ENCODE data around the gene MELTF. TPM values are rescaled to one million over a fixed set of nuclear protein-coding genes. Genes with fewer than 3 reads are reported as not detected.

MELTF gene
- total RNA-seq, 1 donor from 2014 or later = 5.0 TPM

DNA sequence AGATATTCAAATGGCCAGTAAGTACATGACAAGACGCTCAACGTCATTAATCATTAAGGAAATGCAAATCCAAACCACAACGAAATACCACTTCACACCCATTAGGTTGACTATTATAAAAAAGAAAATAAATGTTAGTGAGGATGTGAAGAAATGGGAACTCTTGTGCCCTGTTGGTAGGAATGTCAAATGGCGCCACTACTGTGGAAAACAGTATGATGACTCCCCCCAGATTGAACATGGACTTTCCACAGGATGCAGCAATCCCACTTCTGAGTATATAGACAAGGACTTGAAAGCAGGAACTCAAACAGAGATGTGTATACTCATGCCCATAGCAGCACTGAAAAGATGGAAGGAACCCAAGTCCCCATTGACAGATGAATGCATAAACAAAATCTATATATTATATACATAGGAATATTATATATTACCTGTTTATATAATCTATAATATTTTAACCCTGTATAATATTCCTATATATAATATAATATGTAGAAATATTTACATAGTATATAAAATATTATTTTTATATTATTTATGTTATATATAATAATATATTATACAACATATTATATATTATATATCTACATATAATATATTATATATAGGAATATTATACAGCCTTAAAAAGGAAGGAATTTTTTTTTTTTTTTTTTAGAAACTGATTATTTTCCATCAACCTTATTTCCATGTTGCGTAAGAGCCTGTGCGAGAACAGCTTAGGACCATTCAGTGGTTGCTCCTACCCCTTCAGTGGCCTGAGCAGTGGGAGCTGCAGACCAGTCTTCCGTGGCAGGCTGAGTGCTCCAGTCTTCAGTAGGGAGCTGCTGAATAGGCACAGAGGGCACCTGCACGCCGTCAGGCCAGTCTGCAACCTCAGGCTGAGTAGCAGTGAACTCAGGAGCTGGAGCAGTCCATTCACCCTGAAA, 43.4 kb downstream of the MELTF start:
- Mint-ChIP-seq H3K4me1 (ENCODE audit: low read depth) (peaks cover 10% of the 10 kb centered on the region), H3K9me3 (ENCODE audit: low read depth) (peaks cover 10% of the 10 kb centered on the region), H3K4me3 (ENCODE audit: low read depth) (no peak overlapping the region), H3K27me3 (peaks cover 3% of the 10 kb centered on the region), H3K36me3 (ENCODE audit: insufficient read depth) (peaks cover 3% of the 10 kb centered on the region), H3K27ac (no peak overlapping the region)
- TF ChIP-seq, protein P1, sequence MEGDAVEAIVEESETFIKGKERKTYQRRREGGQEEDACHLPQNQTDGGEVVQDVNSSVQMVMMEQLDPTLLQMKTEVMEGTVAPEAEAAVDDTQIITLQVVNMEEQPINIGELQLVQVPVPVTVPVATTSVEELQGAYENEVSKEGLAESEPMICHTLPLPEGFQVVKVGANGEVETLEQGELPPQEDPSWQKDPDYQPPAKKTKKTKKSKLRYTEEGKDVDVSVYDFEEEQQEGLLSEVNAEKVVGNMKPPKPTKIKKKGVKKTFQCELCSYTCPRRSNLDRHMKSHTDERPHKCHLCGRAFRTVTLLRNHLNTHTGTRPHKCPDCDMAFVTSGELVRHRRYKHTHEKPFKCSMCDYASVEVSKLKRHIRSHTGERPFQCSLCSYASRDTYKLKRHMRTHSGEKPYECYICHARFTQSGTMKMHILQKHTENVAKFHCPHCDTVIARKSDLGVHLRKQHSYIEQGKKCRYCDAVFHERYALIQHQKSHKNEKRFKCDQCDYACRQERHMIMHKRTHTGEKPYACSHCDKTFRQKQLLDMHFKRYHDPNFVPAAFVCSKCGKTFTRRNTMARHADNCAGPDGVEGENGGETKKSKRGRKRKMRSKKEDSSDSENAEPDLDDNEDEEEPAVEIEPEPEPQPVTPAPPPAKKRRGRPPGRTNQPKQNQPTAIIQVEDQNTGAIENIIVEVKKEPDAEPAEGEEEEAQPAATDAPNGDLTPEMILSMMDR (IDR thresholded peaks at IDR 0.05; ENCODE audit: unreplicated experiment) = peak; percentile 27
- DNase-seq (ENCODE audit: low spot score, unreplicated experiment) = no peak

DNA sequence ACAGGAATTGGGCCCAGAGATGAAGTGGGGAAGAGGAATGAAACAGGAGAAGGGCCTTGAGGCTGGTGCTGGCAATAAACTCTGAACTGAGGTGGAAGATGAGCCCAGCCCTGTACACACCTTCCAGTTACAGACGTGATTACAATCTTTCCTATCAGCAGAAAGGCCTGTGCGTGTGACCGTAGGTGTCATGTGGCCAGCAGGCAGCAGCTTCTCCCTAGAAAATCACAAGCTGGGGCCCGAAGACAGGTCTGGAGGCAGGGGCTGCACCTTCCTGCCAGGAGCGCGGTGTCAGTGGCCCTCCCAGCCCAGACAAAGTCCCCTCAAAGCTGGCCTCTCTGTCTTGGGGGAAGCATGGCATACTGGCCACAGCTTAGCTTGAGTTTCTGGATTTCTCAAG, 44.3 kb downstream of the MELTF start:
- H3K27me3 Mint-ChIP-seq = peaks cover 3% of the 10 kb centered on the region
- no peak overlapping the region for H3K4me3 Mint-ChIP-seq (ENCODE audit: low read depth)
- H3K4me1 Mint-ChIP-seq (ENCODE audit: low read depth) = peaks cover 10% of the 10 kb centered on the region
- TF ChIP-seq, protein P1 (IDR thresholded peaks at IDR 0.05; ENCODE audit: unreplicated experiment) = no peak
- H3K27ac Mint-ChIP-seq = no peak overlapping the region
- peaks cover 10% of the 10 kb centered on the region for H3K9me3 Mint-ChIP-seq (ENCODE audit: low read depth)
- H3K36me3 Mint-ChIP-seq (ENCODE audit: insufficient read depth) = peaks cover 3% of the 10 kb centered on the region
- DNase-seq (ENCODE audit: low spot score, unreplicated experiment) = no peak

DNA sequence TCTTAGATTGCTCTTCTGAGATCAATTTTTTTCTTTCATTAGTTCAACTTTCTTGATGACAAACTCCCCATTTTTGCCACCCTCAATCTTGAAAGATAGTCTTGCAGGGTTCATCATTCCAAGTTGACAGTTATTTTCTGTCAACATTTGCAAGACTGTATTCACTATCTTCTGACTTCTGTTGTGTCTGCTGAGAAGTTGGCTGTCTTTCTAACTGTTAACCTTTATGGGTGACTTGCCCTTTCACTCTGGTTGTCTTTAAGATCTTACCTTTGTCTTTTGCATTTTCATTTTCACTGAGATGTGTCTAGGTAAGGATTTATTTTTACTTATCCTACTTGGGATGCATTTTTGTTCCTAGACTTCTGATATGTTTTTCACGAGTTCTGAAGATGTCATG, 46.4 kb downstream of the MELTF start:
- no peak for DNase-seq (ENCODE audit: low spot score, unreplicated experiment)
- Mint-ChIP-seq H3K27ac (no peak overlapping the region), H3K4me1 (ENCODE audit: low read depth) (peaks cover 3% of the 10 kb centered on the region), H3K27me3 (peaks cover 7% of the 10 kb centered on the region), H3K36me3 (ENCODE audit: insufficient read depth) (peaks cover 3% of the 10 kb centered on the region), H3K4me3 (ENCODE audit: low read depth) (no peak overlapping the region), H3K9me3 (ENCODE audit: low read depth) (peaks cover 10% of the 10 kb centered on the region)
- TF ChIP-seq, protein P1 (IDR thresholded peaks at IDR 0.05; ENCODE audit: unreplicated experiment) = no peak

DNA sequence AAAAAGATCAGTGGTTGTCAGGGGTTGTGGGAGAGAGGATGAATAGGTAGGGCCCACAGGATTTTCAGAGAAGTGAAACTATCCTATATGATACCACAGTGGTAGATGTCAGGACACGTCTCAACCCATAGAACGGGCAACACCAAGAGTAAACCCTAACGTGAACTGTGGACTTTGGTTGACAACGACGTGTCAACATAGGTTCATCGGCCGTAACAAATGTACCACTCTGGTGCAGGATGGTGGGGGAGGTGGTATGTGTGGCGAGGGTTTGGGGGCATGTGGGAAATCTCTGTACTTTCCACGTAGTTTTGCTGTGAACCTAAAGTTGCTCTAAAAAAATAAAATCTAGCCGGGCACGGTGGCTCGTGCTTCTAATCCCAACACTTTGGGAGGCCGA, 48.0 kb downstream of the MELTF start:
- Mint-ChIP-seq H3K36me3 (ENCODE audit: insufficient read depth) (peaks cover 3% of the 10 kb centered on the region), H3K27ac (no peak overlapping the region), H3K4me1 (ENCODE audit: low read depth) (no peaks in the 10 kb centered on the region), H3K27me3 (peaks cover 11% of the 10 kb centered on the region), H3K4me3 (ENCODE audit: low read depth) (no peak overlapping the region), H3K9me3 (ENCODE audit: low read depth) (peaks cover 10% of the 10 kb centered on the region)
- no peak for DNase-seq (ENCODE audit: low spot score, unreplicated experiment)
- TF ChIP-seq, protein P1 (IDR thresholded peaks at IDR 0.05; ENCODE audit: unreplicated experiment) = no peak

DNA sequence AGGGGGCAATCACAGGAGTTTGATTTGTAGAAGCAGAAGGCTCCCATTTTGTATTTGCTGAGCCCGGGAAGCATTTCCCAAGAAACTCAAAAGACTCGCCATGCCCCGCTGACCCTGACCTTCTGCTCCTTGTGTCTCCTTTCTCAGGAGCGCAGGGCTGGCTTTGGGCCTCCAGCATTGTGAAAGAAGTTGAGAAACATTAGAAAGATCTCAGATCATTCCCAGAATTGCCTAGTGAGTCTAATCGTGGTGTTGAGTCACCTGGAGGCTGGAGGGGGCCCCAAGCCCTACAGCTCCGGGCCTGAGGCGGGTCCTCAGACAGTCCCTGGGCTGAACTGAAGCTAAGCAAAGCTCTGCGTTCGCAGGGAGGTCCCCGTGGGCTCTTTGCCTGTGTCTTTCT, 50.1 kb downstream of the MELTF start:
- Mint-ChIP-seq H3K4me3 (ENCODE audit: low read depth) (no peak overlapping the region), H3K4me1 (ENCODE audit: low read depth) (no peaks in the 10 kb centered on the region), H3K9me3 (ENCODE audit: low read depth) (peaks cover 10% of the 10 kb centered on the region), H3K27ac (no peak overlapping the region), H3K36me3 (ENCODE audit: insufficient read depth) (peaks cover 3% of the 10 kb centered on the region), H3K27me3 (peaks cover 20% of the 10 kb centered on the region)
- TF ChIP-seq, protein P1 (IDR thresholded peaks at IDR 0.05; ENCODE audit: unreplicated experiment) = no peak
- DNase-seq (ENCODE audit: low spot score, unreplicated experiment) = no peak
